NT2/D1 (cell line): ENCODE measurements around the gene FUNDC1.

Experiments
- SUZ12 ChIP-seq: IDR thresholded peaks from 2 replicates; pipeline ENCODE4 v1.6.1; 2011; ENCODE audit not compliant: insufficient read length, insufficient read depth; ENCODE audit errors: extremely low read depth
- YY1 ChIP-seq: IDR thresholded peaks from 2 replicates; pipeline ENCODE4 v1.6.1; 2011; ENCODE audit not compliant: insufficient read length, insufficient read depth
- ZNF274 ChIP-seq: IDR thresholded peaks from 2 replicates; pipeline ENCODE4 v1.6.1; 2011; ENCODE audit warnings: mild to moderate bottlenecking, low read depth, low read length

DNA sequence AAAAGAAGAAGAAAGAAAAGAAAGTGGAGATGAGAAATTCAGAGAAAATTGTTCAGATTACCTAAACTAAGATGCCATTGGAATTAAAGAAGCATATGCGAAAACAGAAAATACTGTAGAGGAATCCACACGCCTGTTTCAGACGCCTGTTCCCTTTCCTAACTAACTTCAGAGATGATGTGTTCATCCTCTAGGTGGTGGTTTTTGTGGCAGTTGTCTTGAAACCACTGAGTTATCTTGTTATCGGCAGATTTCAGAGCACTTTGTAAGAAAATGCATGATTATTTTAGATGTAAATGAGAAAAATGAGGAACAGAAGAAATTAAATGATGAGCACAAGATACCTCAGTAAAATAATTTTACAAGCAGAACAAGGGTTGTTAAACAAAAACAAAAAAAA lies 48.3 kb downstream of the FUNDC1 start:
- TF ChIP-seq SUZ12 (no peak), YY1 (no peak), ZNF274 (no peak)
